DMS153 treated with DMSO at 0.1 percent for 48 hours (cell line): Measurements from ENCODE around the gene HLA-DPA1.
A peak's percentile ranks its signal among the peaks of the same experiment; 100 is the strongest.

Experiments
- DNase-seq: peaks from one replicate; lab custom pipeline; 2025; ENCODE audit not compliant: unreplicated experiment; lab: John Stamatoyannopoulos, UW

The HLA-DPA1 gene

DNA sequence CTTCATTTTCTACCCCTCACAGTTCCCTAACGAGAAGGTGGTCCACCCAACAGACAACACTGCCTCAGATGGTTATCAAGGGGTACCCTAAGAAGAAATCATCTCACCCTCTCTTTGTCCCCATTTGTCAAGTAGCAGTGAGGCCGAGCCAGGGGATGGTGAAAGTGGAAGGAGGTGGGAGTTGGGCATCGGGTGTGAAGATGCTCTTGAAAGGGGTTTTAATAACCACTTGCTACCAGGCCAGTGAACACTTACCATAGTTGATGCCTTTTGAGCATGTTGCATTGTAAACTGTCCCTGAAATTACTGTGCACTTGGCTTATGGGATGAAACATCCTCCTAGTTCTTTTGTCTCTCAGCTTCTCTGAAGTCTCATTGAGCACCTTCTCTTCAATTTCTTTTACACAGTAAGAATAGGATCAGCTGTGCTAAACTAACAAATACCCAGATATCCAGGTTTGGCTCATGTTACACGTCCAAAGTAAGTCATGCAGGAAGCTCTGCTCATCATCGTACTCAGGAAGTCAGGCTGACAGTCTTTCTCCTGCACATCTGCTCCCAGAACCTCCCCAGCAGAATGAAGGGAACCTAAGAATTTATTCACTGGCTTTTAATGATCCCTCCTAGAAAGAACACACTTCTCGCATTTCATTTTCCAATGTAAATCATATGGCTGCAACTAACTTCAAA lies 15.6 kb upstream of the HLA-DPA1 start:
- DNase-seq = no peak

DNA sequence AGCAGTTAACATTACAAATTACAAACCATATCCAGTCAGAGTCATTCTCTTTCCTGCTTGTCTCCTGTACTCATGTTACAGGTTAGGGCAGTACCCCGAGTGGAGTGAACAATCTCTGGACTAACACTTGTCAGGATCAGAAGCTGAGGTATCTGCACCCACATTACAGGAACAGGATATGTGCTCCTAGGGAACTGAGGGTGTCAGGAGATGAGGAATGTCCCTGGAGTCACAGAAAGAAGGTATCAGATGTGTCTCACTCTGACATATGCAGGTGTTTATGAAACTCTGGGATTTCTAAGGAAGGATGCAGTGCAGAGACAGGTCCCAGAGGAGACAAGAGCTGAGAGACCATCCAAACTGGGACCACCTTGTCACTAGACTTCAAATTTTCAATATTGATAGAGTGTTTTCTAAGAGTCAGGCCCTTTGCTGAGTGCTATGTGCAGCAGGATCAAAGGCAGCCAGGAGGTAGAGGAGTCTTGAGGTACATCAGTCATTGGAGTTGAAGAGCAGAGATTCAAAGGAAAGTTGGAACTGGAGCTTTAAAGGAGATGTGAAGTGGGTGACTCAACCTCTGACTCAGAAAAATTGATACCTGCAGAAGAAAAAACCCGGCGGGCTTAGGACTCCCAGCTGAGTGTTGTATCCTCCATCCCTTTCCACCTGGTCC lies 14.9 kb upstream of the HLA-DPA1 start:
- no peak for DNase-seq

DNA sequence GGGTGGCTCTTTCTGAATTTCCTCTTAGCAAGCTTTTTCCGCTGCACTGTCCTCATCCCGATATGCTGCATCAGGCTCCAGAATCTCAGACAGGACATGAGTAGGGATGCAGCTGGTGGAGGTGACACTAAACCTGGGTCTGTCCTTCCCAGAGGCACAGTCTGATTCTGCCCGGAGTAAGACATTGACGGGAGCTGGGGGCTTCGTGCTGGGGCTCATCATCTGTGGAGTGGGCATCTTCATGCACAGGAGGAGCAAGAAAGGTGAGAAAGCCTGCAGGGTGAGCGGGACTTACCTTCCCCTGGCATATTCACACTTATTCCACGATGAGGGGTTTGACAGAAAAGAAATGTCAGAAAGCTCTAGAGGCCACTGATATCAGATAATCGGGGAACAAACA lies 12.2 kb upstream of the HLA-DPA1 start:
- no peak for DNase-seq

DNA sequence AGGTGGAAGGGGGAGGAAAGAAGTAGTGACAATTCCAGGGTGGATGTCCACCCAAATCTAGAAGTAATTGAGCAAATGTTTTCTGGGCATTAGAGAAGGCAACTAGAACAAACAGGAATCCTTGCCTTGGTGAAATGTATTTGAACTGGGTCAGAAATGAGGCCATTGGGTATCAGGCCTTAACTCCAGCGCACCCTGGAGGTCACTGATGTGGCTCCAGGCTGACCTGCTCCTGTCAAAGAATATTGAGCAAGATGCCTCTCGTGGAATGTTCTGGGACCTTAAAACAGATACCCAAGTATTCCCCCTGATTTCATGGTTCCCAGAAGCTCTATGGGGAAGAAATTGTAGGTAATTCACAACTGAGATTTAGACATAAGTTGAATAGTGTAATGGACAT lies 9.3 kb upstream of the HLA-DPA1 start:
- no peak for DNase-seq

DNA sequence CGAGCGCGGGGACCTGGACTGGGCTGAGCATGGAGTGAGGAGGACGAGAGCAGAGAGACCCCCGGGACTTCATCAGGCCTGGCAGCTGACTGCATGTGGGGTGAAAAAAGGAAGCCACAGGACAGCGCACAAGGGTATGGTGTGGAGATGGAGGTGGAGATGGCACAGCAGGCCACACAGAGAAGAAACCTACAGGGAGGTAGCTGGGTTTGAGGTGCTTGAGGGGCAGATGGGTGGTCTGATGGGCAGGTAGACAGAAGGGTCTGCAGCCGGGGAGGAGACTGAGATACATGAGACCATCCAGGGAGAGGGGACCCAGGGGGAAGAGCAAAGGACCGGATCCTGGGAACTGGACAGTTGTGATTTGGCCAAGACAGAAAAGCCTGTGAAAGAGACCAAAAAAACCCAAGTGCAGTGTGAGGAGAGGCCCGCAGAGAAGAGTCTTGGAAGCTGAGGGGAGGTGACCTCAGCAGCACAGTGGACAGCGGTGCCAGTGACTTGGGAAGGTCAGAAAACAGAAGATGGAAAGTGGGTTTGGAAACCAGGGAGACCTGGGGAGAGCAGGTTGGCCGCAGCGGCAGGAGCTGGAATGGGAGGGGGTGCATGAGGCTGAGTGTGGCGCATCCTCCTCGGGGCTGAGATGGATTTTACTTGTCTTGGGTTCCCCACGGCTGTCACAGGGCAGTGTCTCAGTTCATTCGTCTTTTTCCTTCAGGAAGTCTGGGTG lies 7.8 kb upstream of the HLA-DPA1 start:
- DNase-seq = no peak

DNA sequence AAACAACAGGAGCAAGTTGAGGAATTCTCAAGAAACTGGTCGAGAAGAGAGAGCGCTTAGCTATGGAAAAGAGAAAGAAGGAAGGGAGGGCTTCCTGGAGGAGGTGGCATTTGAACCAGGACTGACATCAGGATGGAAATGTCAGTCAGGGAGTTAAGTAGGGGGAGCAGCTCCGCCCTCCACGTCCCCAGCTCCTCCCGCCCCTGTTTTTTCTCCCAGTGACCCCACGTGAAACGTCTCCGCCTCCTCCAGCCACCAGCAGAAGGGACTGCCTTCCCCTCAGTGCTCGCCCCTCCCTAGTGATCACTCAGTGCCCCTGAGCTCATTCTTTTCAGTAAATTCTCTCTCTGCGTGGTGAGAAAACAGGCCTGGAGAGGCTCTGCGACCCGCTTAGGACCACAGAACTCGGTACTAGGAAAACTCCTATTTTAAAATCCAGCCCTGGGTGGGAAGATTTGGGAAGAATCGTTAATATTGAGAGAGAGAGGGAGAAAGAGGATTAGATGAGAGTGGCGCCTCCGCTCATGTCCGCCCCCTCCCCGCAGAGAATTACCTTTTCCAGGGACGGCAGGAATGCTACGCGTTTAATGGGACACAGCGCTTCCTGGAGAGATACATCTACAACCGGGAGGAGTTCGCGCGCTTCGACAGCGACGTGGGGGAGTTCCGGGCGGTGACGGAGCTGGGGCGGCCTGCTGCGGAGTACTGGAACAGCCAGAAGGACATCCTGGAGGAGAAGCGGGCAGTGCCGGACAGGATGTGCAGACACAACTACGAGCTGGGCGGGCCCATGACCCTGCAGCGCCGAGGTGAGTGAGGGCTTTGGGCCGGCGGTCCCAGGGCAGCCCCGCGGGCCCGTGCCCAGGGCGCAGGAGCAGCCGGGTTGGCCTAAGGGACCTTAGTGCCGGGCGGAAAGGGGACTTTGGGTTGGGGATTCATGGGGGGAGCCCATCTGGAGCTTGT lies 7.0 kb upstream of the HLA-DPA1 start:
- no peak for DNase-seq

DNA sequence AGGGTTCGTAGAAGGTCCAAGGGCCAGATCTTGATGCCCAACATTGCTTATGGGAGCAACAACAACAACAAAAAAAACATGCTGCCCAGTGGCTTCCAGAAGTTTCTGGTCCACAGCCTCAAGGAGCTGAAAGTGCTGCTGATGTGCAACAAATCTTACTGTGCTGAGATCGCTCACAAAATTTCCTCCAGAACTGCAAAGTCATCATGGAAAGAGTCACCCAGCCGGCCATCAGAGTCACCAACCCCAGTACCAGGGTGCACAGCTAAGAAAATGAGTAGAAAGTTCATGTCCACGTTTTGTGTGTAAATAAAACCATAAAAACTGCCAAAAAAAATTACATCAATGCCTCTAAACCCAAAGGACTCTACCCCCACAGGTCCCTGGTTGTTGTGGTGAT lies 6.1 kb upstream of the HLA-DPA1 start:
- DNase-seq = no peak

DNA sequence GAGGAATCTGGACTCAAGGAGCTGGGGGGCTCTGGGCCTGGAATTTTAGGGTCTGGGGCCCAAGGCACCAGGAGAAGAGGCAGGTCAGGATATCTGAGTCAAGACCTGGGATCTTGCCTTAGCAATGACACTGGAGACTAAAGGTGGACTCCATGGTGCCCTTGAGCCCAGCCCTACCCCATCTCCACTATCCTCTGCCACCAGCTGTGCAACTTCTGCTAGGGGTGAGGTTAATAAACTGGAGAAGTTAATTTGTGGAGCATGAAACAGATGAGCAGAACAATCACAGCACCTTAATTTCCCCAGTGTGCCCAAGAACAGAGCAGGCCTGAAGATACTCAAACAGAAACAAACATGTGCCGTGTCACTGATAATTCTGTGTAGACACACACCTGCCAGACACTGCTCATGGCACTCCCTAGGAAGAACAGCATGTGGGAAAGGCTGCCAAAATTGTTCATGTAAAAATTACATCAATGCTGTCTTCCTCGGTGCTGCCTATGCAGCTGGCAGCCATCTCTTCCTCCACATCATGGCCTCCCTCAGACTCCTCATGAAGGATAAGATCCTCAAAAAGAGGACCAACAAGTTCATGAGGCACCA lies 5.6 kb upstream of the HLA-DPA1 start:
- no peak for DNase-seq

DNA sequence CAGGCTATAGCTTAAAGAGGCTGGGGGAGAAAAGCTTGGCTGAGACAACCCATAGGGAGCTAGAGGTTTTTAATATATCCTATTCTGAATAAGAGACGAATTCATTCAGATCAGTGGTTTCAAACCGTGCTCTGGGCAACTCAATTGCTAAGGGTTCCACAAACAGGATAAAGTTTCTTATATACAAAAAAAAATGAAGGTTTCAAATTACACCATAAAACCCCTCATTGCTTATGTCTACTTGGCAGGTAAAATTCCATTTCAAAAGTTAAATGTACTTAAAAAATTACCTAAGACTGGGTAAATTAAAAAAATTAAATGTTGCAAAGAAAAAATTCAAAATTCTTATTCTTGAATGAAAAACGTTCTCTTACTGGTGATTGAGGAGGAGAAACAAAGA lies 5.0 kb upstream of the HLA-DPA1 start:
- DNase-seq = no peak

DNA sequence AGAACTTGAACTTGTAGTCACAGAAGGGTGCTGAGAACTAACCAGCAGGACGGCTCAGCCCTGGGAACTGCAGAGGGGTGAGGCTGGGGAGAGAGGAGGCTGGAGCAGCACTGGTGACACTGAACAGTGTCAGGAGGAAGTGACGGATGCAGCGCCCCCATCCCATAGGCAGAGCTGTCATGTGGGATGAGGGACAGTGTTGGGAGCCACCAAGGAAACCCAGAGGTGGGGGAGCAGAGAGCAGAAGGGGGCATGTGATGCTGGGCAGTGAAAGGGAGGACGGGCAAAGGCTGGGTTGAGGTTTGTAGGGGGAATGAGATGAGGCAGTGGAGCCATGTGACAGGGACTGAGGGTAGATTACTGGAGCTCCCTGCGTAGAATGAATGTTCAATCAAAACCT lies 4.5 kb upstream of the HLA-DPA1 start:
- DNase-seq = no peak

DNA sequence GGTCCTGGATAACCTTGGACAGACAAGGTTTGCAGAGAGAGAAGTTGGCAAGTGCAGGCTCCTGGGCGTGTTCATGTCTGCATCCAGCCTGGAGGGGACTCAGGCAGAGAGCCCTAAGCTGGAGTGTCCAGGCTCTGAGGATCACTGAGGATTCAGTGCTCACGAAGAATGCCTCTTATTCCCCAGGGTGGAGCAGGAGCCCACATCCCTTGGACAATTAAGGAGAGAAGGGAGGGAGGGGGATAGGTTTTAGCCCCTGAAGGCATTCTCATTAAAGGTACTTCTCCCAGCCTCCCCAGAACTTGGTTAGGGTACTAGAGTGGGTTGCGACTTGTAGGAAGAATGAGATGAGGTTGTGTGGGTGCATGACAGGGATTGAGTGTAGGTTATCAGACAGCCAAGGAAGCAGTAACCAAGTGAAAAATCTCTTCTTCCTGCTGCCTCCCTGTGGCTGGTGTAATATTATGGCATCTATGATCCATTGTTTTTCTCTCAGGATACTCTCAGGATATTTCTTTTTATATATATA lies 3.0 kb upstream of the HLA-DPA1 start:
- DNase-seq = no peak

DNA sequence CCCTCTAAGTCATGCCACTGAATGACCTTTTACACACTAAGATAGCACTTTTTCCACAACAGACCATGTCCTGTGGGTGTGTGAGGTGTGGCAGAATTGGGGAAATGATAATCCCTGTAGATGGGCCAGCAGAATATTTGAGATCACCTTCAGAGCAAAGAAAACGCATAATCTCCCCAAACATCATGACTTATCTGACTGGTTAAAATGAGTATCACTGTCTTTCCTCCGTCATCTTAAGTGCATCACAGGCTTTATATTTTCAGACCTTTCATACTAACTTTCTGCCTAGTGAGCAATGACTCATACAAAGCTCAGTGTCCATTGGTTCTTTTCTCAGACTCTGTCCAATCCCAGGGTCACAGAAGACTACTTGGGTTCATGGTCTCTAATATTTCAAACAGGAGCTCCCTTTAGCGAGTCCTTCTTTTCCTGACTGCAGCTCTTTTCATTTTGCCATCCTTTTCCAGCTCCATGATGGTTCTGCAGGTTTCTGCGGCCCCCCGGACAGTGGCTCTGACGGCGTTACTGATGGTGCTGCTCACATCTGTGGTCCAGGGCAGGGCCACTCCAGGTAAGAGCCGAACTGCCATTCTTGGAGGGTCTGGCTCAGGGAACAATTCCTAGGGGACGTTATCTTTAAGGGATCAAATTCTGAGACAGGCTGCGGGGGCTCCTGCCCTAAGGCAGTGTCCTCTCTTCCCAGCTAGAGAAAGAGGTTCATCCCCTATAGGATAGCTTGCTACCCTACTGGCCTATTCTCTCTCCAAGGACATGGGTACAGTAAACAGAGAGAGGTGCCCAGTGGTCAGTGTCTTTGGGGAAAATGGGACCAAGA lies 2.3 kb upstream of the HLA-DPA1 start, which contains the start of gene HLA-DPB1:
TSS of gene HLA-DPB1 (plus strand) at position 423 of the 838 bp plus-strand sequence. CDS start at position 475, 52 bp downstream.
- peak; percentile 16 for DNase-seq

DNA sequence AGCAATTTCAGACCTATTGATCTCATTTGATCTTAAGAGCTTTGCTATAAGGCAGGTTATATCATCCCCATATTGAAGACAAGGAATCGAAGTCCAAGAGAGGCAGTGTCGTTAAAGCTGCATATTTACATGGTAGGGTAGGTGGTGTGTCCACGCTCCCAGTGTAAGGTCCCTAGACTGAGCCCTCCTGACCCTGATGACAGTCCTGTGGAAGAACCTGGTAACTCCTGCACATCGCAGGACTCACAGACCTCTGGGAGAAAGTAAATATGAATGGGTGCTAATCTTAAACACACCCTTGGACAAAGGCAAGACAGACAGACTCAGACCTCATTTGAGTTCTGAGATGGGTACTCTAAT lies 1.7 kb upstream of the HLA-DPA1 start:
- DNase-seq = no peak

DNA sequence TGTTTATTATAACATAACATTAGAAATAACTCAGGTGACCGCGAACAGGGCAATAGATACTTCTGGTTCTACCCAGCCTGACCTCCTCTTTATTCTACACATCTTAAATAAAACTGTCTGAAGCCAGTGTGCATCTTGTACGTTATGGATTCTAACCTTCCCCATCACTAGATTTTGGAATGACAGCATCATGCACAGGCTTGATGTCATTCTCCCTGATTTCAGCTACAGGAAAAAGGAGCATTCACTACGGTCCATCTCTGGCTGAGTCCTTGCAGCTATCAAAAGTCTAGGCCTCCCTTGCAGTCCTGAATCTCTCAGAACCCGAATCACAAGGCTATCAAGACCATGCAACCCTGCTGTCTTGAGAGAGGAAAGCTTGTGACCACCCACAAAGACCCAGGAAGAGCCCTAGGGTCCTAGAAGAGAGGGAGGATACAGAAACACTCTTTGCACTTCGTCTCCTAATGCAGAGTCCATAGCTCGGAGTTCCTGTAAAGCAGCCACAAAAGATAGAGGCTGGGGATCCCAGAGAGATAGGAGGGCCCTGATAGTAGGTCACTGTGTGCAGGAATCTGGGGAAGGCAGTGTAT lies 845 bp downstream of the HLA-DPA1 start:
- no peak for DNase-seq

DNA sequence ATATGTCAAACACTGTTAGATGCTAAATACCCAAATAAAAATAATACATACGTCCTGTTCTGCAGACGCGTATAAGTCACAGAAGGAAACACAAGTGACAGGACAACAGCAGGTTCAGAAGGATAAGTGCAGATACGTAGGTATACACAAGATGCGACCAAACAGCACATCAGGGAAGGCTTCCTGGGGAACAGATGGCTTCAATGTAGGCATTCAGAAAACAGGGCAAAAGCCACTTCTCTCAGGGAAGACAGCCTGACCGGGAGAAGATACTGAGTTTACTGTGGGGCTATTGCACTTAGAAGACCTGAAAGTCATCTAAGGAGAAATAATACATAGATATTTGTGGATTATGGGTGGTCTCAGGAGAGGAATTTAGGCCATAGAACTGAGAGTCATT lies 1.9 kb downstream of the HLA-DPA1 start:
- DNase-seq = no peak

DNA sequence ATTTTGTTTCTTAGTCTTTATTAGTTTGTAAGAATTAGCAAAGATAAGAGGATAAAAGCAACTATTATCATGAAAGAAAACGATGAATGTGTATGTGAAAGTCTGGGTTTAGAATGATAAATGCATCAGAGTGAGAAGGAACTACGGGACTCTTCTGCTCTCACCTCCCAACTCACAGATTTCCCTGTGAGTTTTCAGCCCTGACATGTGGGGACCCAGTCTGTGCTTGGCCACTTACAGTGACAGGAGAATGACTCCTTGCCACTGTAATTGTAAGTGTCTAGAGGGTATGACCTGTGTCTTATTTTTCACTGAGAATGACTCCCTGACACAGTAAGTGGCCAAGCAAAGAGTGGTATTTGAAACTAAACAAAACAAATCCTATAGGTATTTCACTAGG lies 2.5 kb downstream of the HLA-DPA1 start:
- DNase-seq = no peak

DNA sequence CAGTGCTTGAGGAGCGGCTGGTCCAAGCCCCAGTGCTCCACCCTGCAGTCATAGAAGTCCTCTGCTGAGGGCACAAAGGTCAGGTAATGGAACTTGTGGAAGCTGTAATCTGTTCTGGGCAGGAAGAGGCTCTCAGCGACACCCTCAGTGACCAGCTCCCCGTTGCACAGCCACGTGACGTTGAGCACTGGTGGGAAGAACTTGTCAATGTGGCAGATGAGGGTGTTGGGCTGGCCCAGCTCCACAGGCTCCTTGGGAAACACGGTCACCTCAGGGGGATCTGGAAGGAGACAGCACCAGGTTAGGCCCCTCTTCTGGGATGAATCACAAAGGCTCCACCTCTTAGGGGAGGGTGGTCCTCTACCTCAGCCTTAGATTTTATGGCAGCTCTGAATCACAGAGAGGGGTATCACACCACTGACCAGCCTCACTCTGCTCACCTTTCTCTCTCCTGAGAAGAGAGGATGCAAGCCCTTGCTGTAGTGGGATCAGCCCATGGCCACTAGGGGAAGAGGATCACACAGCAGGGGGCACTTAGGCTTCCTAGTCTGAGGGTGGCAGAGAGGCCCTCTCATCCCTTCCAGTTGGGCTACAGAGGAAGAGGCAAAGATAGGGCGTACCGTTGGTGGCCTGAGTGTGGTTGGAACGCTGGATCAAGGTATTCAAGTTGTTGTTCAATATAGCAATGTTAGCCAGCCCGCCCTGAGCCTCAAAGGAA lies 4.3 kb downstream of the HLA-DPA1 start:
- no peak for DNase-seq

DNA sequence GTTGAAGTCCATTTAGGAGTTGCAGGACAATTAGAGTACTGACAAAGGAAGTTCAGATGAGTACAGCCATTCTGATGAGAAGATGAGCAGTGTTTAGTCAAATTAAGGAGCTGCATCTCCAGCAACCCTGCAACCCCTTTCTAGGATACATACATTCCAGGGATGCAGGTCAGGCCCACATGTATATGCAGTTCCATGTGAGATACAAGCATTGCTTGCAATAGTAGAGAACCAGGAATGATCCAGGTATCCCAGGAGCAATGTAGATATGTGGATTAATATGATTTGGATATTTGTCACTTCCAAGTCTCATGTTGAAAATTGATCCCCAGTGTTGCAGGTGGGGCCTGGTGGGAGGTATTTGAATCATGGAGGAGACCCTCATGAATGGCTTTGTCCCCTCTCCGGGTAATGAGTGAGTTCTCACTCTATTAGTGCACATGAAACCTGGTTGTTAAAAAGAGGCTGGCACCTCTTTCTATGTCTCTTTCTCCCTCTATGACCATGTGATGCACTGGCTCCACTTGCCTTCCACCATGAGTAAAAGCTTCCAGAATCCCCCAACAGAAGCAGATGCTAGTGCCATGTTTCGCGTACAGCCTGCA lies 6.4 kb downstream of the HLA-DPA1 start:
- DNase-seq = no peak
